GM23338 (cell line): ENCODE measurements around the gene IRS1. TPM values are rescaled to one million over a fixed set of nuclear protein-coding genes. Genes with fewer than 3 reads are reported as not detected.

Experiments
- ATAC-seq: fragments of 200-7000 bp; cut with Tn5 transposase; 3 replicates; pipeline ENCODE4 v1.9.1; 2020
- DNase-seq: peaks from one replicate; pipeline ENCODE4 v3.0.0-alpha.2; 2015; ENCODE audit warnings: low spot score
- H2AFZ ChIP-seq: fragments of 200-600 bp; sonication (generic); 2 replicates; pipeline ENCODE4 v1.8.0; 2016; ENCODE audit warnings: antibody characterized with exemption, mild to moderate bottlenecking, moderate library complexity
- H3F3A ChIP-seq: fragments of 200-600 bp; sonication (generic); replicated peaks from 2 replicates; pipeline ENCODE4 v1.8.0; 2017; ENCODE audit warnings: antibody characterized with exemption, mixed run types, low read depth
- H3K27ac ChIP-seq: fragments of 200-600 bp; sonication (generic); 2 replicates; pipeline ENCODE4 v1.6.1; 2016; ENCODE audit warnings: low read depth
- H3K27me3 ChIP-seq: fragments of 200-600 bp; sonication (generic); 2 replicates; pipeline ENCODE4 v1.8.0; 2016; ENCODE audit warnings: mild to moderate bottlenecking, mixed run types, moderate library complexity; ENCODE audit not compliant: insufficient read depth
- H3K36me3 ChIP-seq: fragments of 200-600 bp; sonication (generic); 2 replicates; pipeline ENCODE4 v1.8.0; 2016; ENCODE audit warnings: mild to moderate bottlenecking; ENCODE audit not compliant: insufficient read depth
- H3K4me1 ChIP-seq: fragments of 200-600 bp; sonication (generic); 2 replicates; pipeline ENCODE4 v1.8.0; 2016; ENCODE audit warnings: mild to moderate bottlenecking, moderate library complexity; ENCODE audit not compliant: insufficient read depth
- H3K4me2 ChIP-seq: fragments of 200-600 bp; sonication (generic); 2 replicates; pipeline ENCODE4 v1.7.1; 2017; ENCODE audit warnings: mixed run types
- H3K4me3 ChIP-seq: fragments of 200-600 bp; sonication (generic); 2 replicates; pipeline ENCODE4 v1.6.1; 2016; ENCODE audit warnings: mixed run types
- H3K79me2 ChIP-seq: fragments of 200-600 bp; sonication (generic); replicated peaks from 2 replicates; pipeline ENCODE4 v1.8.0; 2017; ENCODE audit warnings: mild to moderate bottlenecking; ENCODE audit not compliant: insufficient read depth
- H3K9me2 ChIP-seq: fragments of 200-600 bp; sonication (generic); 2 replicates; pipeline ENCODE4 v1.8.0; 2017; ENCODE audit not compliant: insufficient read depth
- H4K20me1 ChIP-seq: fragments of 200-600 bp; sonication (generic); replicated peaks from 2 replicates; pipeline ENCODE4 v1.8.0; 2017; ENCODE audit warnings: mild to moderate bottlenecking; ENCODE audit not compliant: insufficient read depth
- H3K27ac Mint-ChIP-seq: 2 replicates; pipeline ENCODE4 v1.8.0; 2020; ENCODE audit warnings: inconsistent platforms, mild to moderate bottlenecking, moderate library complexity, mixed read lengths
- H3K27me3 Mint-ChIP-seq: 3 replicates; pipeline ENCODE4 v1.8.0; 2022; ENCODE audit warnings: low read depth, mild to moderate bottlenecking, moderate library complexity, mixed read lengths, inconsistent platforms; ENCODE audit not compliant: insufficient read depth, poor library complexity
- H3K36me3 Mint-ChIP-seq: 3 replicates; pipeline ENCODE4 v1.8.0; 2021; ENCODE audit warnings: low read depth, mild to moderate bottlenecking, inconsistent platforms, moderate library complexity, mixed read lengths
- H3K4me1 Mint-ChIP-seq: 3 replicates; pipeline ENCODE4 v1.8.0; 2020; ENCODE audit warnings: mild to moderate bottlenecking, inconsistent platforms, mixed read lengths
- H3K4me3 Mint-ChIP-seq: 3 replicates; pipeline ENCODE4 v1.8.0; 2021; ENCODE audit warnings: moderate library complexity, mild to moderate bottlenecking, inconsistent platforms, mixed read lengths
- H3K9me3 Mint-ChIP-seq: 3 replicates; pipeline ENCODE4 v1.8.0; 2020; ENCODE audit warnings: moderate library complexity, mild to moderate bottlenecking, inconsistent platforms, mixed read lengths
- CREB1 ChIP-seq: fragments of 250-450 bp; sonication (Bioruptor Pico); IDR thresholded peaks from 2 replicates; pipeline ENCODE4 v1.5.0; 2020; ENCODE audit warnings: low read depth, mild to moderate bottlenecking, moderate library complexity
- EZH2 ChIP-seq: fragments of 200-600 bp; sonication (generic); IDR thresholded peaks from one replicate; pipeline ENCODE4 v1.8.0; 2017; ENCODE audit warnings: antibody characterized with exemption, mild to moderate bottlenecking, low read depth; ENCODE audit not compliant: unreplicated experiment
- EZH2phosphoT487 ChIP-seq: fragments of 200-600 bp; sonication (generic); IDR thresholded peaks from one replicate; pipeline ENCODE4 v1.8.1; 2018; ENCODE audit warnings: antibody characterized with exemption; ENCODE audit not compliant: unreplicated experiment
- JUNB ChIP-seq: IDR thresholded peaks from one replicate; pipeline ENCODE4 v1.6.1; 2016; ENCODE audit warnings: antibody characterized with exemption; ENCODE audit not compliant: unreplicated experiment
- NANOG ChIP-seq: IDR thresholded peaks from 2 replicates; pipeline ENCODE4 v1.6.1; 2016; ENCODE audit warnings: antibody characterized with exemption, borderline replicate concordance
- POLR2AphosphoS5 ChIP-seq: IDR thresholded peaks from 2 replicates; pipeline ENCODE4 v1.6.1; 2016; ENCODE audit warnings: antibody characterized with exemption, low read depth
- STAT1 ChIP-seq: IDR thresholded peaks from one replicate; pipeline ENCODE4 v1.6.1; 2016; ENCODE audit warnings: antibody characterized with exemption; ENCODE audit not compliant: unreplicated experiment
- ZNF114 ChIP-seq: fragments of 250-450 bp; sonication (Bioruptor Pico); IDR thresholded peaks from 2 replicates; pipeline ENCODE4 v1.5.0; 2020; ENCODE audit warnings: mild to moderate bottlenecking, moderate library complexity
- ZNF331 ChIP-seq: fragments of 250-450 bp; sonication (Bioruptor Pico); IDR thresholded peaks from 2 replicates; pipeline ENCODE4 v1.5.0; 2020; ENCODE audit warnings: low read depth, mild to moderate bottlenecking, moderate library complexity
- polyA plus RNA-seq: library from polyadenylated mRNA; unstranded; fragments of >200 nt; fragmentation: Nextera tagmentation; extraction: Ambion mirVana; gene quantifications from 2 replicates; pipeline ENCODE4 v1.2.1, GENCODE V29; 2016
- total RNA-seq: library from RNA; depleted of rRNA; stranded (reverse); fragments of >200 nt; shearing (Covaris generic); gene quantifications from 2 replicates; pipeline ENCODE4 v1.2.3, GENCODE V29; 2014
- TF ChIP-seq, protein P1 (sequence below): IDR thresholded peaks from one replicate; pipeline ENCODE4 v1.6.1; 2018; ENCODE audit warnings: antibody characterized with exemption; ENCODE audit not compliant: unreplicated experiment
- TF ChIP-seq, protein P2 (sequence below): fragments of 250-450 bp; sonication (Bioruptor Pico); IDR thresholded peaks from 2 replicates; pipeline ENCODE4 v1.5.0; 2020; ENCODE audit warnings: mild to moderate bottlenecking, moderate library complexity
- TF ChIP-seq, protein P3 (sequence below), 2 experiments: fragments of 200-600 bp in 1 of 2; sonication (generic) in 1 of 2; conservative IDR thresholded peaks; 2 replicates each; pipeline versions ENCODE4 v1.5.1 to v1.6.1; 2016 to 2017; ENCODE audit warnings: antibody characterized with exemption in 2 of 2, low read depth in 2 of 2, mild to moderate bottlenecking in 2 of 2, moderate library complexity in 1 of 2
- TF ChIP-seq, protein P4 (sequence below): IDR thresholded peaks from 2 replicates; pipeline ENCODE4 v1.6.1; 2016; ENCODE audit warnings: antibody characterized with exemption

IRS1 gene
- total and polyA plus RNA-seq, 2 experiments from 2014 or later: 6.9 to 26.2 TPM

DNA sequence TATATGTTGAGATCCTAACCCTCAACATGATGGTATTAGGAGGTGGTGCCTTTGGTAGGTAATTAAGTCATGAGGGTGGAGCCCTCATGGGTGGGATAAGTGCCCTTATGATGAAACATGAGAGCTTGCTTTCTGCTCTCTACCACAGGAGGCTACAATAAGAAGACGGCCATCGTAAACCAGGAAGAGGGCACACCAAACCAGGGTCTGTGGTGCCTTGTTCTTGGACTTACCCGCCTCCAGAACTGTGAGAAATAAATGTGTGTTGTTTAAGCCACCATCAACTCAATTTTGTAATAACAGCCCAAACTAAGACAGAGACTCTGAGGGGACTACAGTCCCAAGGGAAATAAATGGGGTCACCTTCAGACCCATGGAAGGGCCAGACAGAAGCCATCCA, 52.3 kb downstream of the IRS1 start:
- Histone ChIP-seq H3K27me3 (no peaks in the 10 kb centered on the region), H3K4me1 (peaks cover 11% of the 10 kb centered on the region), H3K79me2 (peaks cover 24% of the 10 kb centered on the region; the same call in 1 of the 2 replicates), H3K4me2 (no peak overlapping the region), H4K20me1 (no peaks in the 10 kb centered on the region; the same call in 1 of the 2 replicates), H2AFZ (no peak overlapping the region), H3F3A (no peaks in the 10 kb centered on the region), H3K4me3 (no peak overlapping the region), H3K36me3 (no peaks in the 10 kb centered on the region), H3K27ac (no peak overlapping the region), H3K9me2 (peaks cover 7% of the 10 kb centered on the region)
- Mint-ChIP-seq H3K4me3 (no peak overlapping the region), H3K9me3 (no peaks in the 10 kb centered on the region; the same call in 2 of the 3 replicates), H3K27me3 (peaks cover 6% of the 10 kb centered on the region), H3K36me3 (peaks cover 22% of the 10 kb centered on the region; the same call in 2 of the 3 replicates), H3K27ac (no peak overlapping the region), H3K4me1 (peaks cover 24% of the 10 kb centered on the region; the same call in 2 of the 3 replicates)
- TF ChIP-seq EZH2 (no peak), NANOG (no peak), STAT1 (no peak), ZNF331 (CRISPR knock-in tag) (no peak), EZH2phosphoT487 (no peak), ZNF114 (CRISPR knock-in tag) (no peak), POLR2AphosphoS5 (no peak), CREB1 (CRISPR knock-in tag) (no peak), JUNB (no peak)
- TF ChIP-seq, protein P1, sequence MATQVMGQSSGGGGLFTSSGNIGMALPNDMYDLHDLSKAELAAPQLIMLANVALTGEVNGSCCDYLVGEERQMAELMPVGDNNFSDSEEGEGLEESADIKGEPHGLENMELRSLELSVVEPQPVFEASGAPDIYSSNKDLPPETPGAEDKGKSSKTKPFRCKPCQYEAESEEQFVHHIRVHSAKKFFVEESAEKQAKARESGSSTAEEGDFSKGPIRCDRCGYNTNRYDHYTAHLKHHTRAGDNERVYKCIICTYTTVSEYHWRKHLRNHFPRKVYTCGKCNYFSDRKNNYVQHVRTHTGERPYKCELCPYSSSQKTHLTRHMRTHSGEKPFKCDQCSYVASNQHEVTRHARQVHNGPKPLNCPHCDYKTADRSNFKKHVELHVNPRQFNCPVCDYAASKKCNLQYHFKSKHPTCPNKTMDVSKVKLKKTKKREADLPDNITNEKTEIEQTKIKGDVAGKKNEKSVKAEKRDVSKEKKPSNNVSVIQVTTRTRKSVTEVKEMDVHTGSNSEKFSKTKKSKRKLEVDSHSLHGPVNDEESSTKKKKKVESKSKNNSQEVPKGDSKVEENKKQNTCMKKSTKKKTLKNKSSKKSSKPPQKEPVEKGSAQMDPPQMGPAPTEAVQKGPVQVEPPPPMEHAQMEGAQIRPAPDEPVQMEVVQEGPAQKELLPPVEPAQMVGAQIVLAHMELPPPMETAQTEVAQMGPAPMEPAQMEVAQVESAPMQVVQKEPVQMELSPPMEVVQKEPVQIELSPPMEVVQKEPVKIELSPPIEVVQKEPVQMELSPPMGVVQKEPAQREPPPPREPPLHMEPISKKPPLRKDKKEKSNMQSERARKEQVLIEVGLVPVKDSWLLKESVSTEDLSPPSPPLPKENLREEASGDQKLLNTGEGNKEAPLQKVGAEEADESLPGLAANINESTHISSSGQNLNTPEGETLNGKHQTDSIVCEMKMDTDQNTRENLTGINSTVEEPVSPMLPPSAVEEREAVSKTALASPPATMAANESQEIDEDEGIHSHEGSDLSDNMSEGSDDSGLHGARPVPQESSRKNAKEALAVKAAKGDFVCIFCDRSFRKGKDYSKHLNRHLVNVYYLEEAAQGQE: no peak
- TF ChIP-seq, protein P2, sequence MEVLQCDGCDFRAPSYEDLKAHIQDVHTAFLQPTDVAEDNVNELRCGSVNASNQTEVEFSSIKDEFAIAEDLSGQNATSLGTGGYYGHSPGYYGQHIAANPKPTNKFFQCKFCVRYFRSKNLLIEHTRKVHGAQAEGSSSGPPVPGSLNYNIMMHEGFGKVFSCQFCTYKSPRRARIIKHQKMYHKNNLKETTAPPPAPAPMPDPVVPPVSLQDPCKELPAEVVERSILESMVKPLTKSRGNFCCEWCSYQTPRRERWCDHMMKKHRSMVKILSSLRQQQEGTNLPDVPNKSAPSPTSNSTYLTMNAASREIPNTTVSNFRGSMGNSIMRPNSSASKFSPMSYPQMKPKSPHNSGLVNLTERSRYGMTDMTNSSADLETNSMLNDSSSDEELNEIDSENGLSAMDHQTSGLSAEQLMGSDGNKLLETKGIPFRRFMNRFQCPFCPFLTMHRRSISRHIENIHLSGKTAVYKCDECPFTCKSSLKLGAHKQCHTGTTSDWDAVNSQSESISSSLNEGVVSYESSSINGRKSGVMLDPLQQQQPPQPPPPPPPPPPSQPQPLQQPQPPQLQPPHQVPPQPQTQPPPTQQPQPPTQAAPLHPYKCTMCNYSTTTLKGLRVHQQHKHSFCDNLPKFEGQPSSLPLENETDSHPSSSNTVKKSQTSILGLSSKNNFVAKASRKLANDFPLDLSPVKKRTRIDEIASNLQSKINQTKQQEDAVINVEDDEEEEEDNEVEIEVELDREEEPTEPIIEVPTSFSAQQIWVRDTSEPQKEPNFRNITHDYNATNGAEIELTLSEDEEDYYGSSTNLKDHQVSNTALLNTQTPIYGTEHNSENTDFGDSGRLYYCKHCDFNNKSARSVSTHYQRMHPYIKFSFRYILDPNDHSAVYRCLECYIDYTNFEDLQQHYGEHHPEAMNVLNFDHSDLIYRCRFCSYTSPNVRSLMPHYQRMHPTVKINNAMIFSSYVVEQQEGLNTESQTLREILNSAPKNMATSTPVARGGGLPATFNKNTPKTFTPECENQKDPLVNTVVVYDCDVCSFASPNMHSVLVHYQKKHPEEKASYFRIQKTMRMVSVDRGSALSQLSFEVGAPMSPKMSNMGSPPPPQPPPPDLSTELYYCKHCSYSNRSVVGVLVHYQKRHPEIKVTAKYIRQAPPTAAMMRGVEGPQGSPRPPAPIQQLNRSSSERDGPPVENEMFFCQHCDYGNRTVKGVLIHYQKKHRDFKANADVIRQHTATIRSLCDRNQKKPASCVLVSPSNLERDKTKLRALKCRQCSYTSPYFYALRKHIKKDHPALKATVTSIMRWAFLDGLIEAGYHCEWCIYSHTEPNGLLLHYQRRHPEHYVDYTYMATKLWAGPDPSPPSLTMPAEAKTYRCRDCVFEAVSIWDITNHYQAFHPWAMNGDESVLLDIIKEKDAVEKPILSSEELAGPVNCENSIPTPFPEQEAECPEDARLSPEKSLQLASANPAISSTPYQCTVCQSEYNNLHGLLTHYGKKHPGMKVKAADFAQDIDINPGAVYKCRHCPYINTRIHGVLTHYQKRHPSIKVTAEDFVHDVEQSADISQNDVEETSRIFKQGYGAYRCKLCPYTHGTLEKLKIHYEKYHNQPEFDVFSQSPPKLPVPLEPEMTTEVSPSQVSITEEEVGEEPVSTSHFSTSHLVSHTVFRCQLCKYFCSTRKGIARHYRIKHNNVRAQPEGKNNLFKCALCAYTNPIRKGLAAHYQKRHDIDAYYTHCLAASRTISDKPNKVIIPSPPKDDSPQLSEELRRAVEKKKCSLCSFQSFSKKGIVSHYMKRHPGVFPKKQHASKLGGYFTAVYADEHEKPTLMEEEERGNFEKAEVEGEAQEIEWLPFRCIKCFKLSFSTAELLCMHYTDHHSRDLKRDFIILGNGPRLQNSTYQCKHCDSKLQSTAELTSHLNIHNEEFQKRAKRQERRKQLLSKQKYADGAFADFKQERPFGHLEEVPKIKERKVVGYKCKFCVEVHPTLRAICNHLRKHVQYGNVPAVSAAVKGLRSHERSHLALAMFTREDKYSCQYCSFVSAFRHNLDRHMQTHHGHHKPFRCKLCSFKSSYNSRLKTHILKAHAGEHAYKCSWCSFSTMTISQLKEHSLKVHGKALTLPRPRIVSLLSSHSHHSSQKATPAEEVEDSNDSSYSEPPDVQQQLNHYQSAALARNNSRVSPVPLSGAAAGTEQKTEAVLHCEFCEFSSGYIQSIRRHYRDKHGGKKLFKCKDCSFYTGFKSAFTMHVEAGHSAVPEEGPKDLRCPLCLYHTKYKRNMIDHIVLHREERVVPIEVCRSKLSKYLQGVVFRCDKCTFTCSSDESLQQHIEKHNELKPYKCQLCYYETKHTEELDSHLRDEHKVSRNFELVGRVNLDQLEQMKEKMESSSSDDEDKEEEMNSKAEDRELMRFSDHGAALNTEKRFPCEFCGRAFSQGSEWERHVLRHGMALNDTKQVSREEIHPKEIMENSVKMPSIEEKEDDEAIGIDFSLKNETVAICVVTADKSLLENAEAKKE: no peak
- TF ChIP-seq, protein P3, sequence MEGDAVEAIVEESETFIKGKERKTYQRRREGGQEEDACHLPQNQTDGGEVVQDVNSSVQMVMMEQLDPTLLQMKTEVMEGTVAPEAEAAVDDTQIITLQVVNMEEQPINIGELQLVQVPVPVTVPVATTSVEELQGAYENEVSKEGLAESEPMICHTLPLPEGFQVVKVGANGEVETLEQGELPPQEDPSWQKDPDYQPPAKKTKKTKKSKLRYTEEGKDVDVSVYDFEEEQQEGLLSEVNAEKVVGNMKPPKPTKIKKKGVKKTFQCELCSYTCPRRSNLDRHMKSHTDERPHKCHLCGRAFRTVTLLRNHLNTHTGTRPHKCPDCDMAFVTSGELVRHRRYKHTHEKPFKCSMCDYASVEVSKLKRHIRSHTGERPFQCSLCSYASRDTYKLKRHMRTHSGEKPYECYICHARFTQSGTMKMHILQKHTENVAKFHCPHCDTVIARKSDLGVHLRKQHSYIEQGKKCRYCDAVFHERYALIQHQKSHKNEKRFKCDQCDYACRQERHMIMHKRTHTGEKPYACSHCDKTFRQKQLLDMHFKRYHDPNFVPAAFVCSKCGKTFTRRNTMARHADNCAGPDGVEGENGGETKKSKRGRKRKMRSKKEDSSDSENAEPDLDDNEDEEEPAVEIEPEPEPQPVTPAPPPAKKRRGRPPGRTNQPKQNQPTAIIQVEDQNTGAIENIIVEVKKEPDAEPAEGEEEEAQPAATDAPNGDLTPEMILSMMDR (conservative IDR thresholded peaks at IDR 0.05; ENCODE audit: low read depth in 2 of 2): no peak
- TF ChIP-seq, protein P4, sequence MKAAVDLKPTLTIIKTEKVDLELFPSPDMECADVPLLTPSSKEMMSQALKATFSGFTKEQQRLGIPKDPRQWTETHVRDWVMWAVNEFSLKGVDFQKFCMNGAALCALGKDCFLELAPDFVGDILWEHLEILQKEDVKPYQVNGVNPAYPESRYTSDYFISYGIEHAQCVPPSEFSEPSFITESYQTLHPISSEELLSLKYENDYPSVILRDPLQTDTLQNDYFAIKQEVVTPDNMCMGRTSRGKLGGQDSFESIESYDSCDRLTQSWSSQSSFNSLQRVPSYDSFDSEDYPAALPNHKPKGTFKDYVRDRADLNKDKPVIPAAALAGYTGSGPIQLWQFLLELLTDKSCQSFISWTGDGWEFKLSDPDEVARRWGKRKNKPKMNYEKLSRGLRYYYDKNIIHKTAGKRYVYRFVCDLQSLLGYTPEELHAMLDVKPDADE: no peak
- ATAC-seq (no peak), DNase-seq (no peak)
